NCI-H2171 treated with DMSO at 0.1 percent for 48 hours (cell line): ENCODE measurements around the gene PCSK6.
A peak's percentile ranks its signal among the peaks of the same experiment; 100 is the strongest.
"Not testable (repeated sequence)": the region's sequence is repeated elsewhere in the genome, so short reads cannot be mapped to it uniquely, and the experiment has no call there.

Source experiments
- DNase-seq: peaks from one replicate; lab custom pipeline; 2025; lab: John Stamatoyannopoulos, UW

Gene PCSK6

DNA sequence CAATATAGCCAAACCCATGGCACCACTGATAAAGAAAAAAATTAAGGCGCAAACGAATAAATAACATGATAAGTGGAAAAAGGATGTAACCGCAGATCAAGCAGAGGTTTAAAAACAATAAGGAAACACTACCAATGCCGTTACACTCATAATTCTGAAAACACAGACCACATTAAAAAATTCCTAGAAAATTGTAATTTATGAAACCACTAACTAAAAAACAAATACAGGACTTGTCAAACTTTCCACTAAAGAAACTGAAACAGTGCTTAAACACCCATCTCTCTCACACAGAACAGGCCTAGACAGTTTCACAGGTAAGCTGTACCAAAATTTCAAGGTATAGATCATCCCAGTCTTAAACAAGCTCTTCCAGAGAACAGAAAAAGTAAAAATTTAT, 28.4 kb downstream of the PCSK6 start:
- no peak for DNase-seq

DNA sequence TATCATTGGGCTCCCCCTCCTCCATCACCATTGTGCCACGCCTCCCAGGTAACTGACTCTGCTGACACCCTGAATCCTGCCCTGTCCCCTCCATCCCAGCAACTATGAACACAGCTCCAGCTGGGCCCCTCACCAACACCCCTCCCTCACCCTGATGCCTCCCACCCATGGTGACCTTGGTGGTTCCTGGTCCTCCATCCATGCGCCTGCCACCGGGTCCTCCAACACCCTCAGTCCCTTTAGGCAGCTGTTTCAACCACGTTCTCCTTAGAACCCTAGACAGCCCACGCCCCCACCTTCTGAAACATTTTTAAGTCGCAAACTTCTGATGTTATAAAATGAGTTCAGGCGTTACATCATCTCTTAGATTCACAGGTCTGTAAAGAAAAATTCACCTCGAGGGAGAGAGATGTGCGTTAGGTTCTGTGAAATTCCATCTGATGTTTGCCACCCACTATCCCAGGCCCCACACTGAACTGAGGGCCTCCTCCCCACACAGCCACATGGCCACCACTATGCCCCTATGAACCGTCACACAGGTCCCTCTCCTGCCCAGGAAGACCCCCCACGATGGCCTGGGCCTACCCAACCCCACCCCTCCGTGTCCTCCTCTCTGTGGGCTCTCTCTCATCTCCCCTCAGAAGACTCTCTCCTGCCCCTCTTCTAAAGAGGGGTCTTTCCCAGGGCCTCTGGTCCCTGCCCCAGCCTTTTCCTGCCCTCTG, 29.8 kb downstream of the PCSK6 start:
- DNase-seq = no peak

GRCh38 chr15:101458908-101459578, 30.5 kb downstream of the PCSK6 start:
- DNase-seq = peak; percentile 19

- peak; percentile 60 for DNase-seq
These were observed 31.2 kb downstream of the PCSK6 start for GRCh38 chr15:101458158-101458900.

DNA sequence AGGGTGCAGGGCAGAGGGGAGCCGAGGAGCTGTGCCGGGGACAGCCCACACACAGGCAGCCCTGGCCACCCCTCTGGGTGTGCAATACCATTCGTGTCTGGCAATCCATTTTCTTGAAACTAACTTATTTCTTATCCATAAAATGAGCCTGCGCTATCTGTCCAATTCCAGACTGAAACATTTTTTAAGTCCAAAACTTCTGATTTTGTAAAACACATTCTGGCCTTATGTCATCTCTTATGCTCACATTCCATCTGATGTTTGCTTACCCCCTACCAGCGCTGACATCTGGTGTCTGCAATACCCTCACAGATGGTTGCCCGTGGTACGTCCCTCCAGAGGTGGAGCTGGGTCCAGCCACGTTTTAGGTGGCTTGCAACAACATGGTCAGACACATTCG, 31.8 kb downstream of the PCSK6 start:
- peak; percentile 78 for DNase-seq

GRCh38 chr15:101456057-101456739, 33.3 kb downstream of the PCSK6 start:
- DNase-seq = no peak

- peak; percentile 8 for DNase-seq
These were observed 34.0 kb downstream of the PCSK6 start for GRCh38 chr15:101455291-101456025.

GRCh38 chr15:101454781-101455180, 34.7 kb downstream of the PCSK6 start:
- not testable (repeated sequence) for DNase-seq

DNA sequence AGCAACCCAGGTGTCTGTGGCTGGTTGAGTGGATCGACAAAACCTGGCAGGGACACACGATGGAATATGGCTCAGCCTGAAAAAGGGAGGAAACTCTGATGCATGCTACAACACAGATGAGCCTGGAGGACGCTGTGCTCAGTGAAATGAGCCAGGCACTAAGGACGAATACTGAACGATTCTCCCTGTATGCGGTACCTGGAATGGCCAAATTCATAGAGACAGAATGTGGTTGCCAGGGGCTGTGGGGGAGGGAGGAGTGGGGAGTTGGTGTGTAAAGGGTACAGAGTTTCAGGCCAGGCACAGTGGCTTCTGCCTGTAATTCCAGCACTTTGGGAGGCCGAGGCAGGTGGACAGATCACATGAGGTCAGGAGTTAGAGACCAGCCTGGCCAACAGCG, 35.1 kb downstream of the PCSK6 start:
- no peak for DNase-seq

GRCh38 chr15:101453123-101454120, 36.1 kb downstream of the PCSK6 start:
- no peak for DNase-seq

GRCh38 chr15:101452572-101452971, 36.9 kb downstream of the PCSK6 start:
- DNase-seq = no peak

DNA sequence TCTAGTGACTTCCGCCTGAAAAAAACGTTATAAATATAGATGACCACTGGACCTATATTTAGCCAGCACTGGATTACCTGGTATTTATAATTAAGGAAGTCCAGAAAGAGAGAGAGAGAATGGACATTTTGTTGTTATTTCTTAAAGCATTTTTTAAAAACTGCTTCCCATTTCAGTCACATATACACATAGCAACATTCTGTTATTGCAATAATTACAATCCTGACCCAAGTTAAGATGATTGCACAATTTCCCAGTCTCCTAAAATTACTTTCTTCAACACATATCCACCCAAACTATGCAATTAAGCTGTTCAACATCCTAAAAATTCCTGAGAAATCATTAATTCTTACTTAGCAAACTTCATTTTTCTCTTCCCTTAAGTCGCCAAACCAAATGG, 37.7 kb downstream of the PCSK6 start:
- DNase-seq = no peak

- DNase-seq = peak; percentile 6
These were observed 38.2 kb downstream of the PCSK6 start for GRCh38 chr15:101451266-101451799.

DNA sequence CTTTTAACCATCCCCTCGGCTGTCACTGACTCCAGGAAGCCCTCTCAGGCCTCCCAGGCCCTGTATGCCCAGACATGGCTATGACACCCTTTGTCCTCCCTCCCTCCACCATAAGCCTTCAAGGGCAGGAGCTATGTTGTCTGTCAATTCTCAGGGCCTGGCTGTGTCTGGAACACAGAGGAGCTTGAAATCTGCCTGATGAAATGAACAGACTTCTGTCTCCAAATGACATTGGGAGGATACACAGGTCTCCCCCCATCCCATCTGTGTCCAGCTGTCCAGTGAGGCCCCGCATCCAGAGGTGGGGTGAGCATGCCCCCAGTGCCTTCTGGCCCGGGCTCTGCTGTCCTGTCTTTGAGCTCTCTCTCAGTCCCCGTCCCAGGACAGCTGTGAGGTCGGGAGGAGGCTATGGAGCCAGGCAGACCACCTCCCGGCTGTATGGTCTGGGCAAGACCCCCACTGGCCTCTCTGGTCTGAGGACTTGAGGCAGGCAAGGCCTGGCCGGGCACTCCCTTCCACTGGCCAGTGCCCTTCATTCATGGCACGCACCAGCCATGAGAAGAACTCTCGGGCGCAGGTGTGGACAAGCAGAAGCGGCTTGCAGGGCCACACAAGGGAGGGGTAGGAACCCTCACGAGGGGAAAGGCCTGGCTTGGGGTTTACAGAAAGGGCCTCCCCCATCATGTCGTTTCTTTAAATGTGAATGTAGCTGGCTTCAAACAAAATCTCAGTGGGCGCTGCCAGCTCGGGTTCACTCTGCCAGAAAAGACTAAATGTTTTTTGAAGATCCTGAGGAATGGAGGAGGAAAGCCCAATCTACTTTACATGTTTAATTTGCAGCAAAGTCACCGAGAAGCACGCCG, 38.9 kb downstream of the PCSK6 start:
- no peak for DNase-seq

DNA sequence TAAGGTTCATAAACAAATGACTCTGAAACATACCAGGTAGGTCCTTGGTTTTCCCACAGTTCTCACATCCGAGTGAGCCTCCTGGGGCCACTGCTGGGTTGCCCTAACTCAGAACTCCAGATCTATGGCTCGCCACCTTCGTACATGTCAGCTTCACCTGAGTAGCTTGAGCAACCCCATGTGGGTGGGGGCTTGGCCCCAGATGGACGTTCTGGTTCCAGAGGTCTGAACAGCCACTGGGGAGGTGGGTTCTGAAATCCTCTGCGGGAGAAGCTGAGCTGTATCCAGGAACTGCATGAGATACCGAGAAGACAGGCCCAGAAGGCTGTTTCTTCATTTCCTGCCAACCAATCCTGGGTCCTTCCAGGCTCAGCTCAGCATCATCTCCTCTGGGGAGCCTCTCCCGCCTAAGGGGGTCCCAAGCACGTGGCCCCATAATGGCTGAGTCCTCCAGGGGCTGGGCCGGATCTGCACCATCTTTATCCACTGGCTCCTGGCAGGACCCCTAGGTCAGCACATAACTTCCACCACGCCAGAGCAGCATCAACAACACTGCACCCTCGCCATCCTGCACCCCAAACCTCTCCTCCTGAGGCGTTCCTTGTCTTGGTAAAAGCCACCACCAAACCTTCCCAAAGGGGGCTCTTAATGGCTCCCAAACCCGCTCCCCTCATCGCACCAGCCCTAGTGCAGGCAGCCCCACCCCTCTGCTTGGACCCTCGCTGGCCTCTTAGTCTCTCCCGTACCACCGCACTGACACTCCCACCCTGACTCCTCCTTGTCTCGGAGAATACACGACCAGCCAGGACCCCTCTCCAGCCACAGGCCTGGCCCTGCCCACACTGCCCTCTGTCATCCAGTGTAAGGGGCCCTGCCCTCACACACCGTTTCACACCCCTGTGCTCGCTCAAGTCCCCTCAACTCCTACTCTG, 39.8 kb downstream of the PCSK6 start:
- DNase-seq = no peak

DNA sequence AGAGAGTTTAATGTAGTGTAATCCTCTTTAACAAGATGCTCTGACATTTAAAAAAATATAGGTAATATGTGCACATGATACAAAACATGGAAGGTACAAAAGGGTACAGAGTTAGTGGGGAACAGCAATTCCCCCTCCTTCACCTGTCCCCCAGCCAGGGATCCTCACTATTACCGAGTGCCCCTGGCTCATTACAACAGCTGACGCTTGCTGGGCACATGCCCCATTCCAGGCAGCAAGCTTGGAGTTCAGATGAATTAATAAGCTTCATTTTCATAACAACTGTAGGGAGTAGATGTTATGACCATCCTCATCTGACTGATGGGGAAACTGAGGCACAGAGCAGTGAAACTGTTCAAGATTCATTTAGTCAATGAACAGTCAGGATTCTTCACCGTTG, 41.2 kb downstream of the PCSK6 start:
- no peak for DNase-seq

- no peak for DNase-seq
These were observed 41.9 kb downstream of the PCSK6 start for GRCh38 chr15:101447561-101448071.

- DNase-seq = no peak
These were observed 42.4 kb downstream of the PCSK6 start for GRCh38 chr15:101447168-101447533.
